MM.1S (cell line): ENCODE measurements around the gene CIRBP.
A peak's percentile ranks its signal among the peaks of the same experiment; 100 is the strongest.

ENCODE experiments used
- DNase-seq: peaks from one replicate; pipeline ENCODE4 v3.0.0-alpha.2; 2015
- H2AFZ ChIP-seq: fragments of 300-600 bp; sonication (generic); 2 replicates; pipeline ENCODE4 v1.6.0; 2016; ENCODE audit warnings: antibody characterized with exemption, low read length
- H3F3A ChIP-seq: fragments of 300-600 bp; sonication (generic); 2 replicates; pipeline ENCODE4 v1.6.1; 2016; ENCODE audit warnings: mild to moderate bottlenecking, antibody characterized with exemption, low read length, moderate library complexity, mixed read lengths; ENCODE audit not compliant: insufficient read depth
- H3K27ac ChIP-seq: fragments of 300-600 bp; sonication (generic); 2 replicates; pipeline ENCODE4 v1.5.1; 2016; ENCODE audit warnings: mild to moderate bottlenecking, low read length
- H3K27me3 ChIP-seq: fragments of 300-600 bp; sonication (generic); replicated peaks from 2 replicates; pipeline ENCODE4 v1.6.0; 2016; ENCODE audit warnings: low read length; ENCODE audit not compliant: insufficient read depth
- H3K36me3 ChIP-seq: fragments of 300-600 bp; sonication (generic); replicated peaks from 2 replicates; pipeline ENCODE4 v1.6.1; 2016; ENCODE audit warnings: mild to moderate bottlenecking, low read length, mixed read lengths; ENCODE audit not compliant: insufficient read depth
- H3K4me1 ChIP-seq: fragments of 300-600 bp; sonication (generic); 2 replicates; pipeline ENCODE4 v1.6.1; 2016; ENCODE audit warnings: low read length, mixed read lengths
- H3K4me2 ChIP-seq: fragments of 300-600 bp; sonication (generic); 2 replicates; pipeline ENCODE4 v1.6.0; 2016; ENCODE audit warnings: low read depth, low read length
- H3K4me3 ChIP-seq: fragments of 300-600 bp; sonication (generic); 2 replicates; pipeline ENCODE4 v1.5.1; 2016; ENCODE audit warnings: low read length, mixed read lengths
- H3K79me2 ChIP-seq: fragments of 300-600 bp; sonication (generic); 2 replicates; pipeline ENCODE4 v1.6.1; 2016; ENCODE audit warnings: mixed run types, low read length, mixed read lengths
- H3K9ac ChIP-seq: fragments of 300-600 bp; sonication (generic); 2 replicates; pipeline ENCODE4 v1.6.1; 2016; ENCODE audit warnings: low read length, mixed read lengths
- H3K9me2 ChIP-seq: fragments of 300-600 bp; sonication (generic); replicated peaks from 2 replicates; pipeline ENCODE4 v1.6.1; 2016; ENCODE audit warnings: mild to moderate bottlenecking, low read length, mixed read lengths; ENCODE audit not compliant: insufficient read depth
- H3K9me3 ChIP-seq: fragments of 300-600 bp; sonication (generic); replicated peaks from 2 replicates; pipeline ENCODE4 v1.6.1; 2016; ENCODE audit warnings: mild to moderate bottlenecking, low read length, mixed read lengths; ENCODE audit not compliant: insufficient read depth
- H4K20me1 ChIP-seq: fragments of 300-600 bp; sonication (generic); 2 replicates; pipeline ENCODE4 v1.6.1; 2016; ENCODE audit warnings: mild to moderate bottlenecking, low read length, moderate library complexity, mixed read lengths; ENCODE audit not compliant: insufficient read depth
- CTCF ChIP-seq: fragments of 300-600 bp; sonication (generic); IDR thresholded peaks from 2 replicates; pipeline ENCODE4 v1.5.1; 2016; ENCODE audit warnings: antibody characterized with exemption, low read length, mixed read lengths
- EZH2 ChIP-seq: fragments of 300-600 bp; sonication (generic); optimal IDR thresholded peaks from 2 replicates; pipeline ENCODE3; 2017; ENCODE audit warnings: low read depth, mild to moderate bottlenecking, antibody characterized with exemption, low read length, mixed read lengths
- EZH2phosphoT487 ChIP-seq: fragments of 300-600 bp; sonication (generic); IDR thresholded peaks from 2 replicates; pipeline ENCODE4 v1.6.1; 2018; ENCODE audit warnings: antibody characterized with exemption, low read length

The CIRBP gene

GRCh38 chr19:1290703-1291651 lies 21.8 kb downstream of the CIRBP start:
- no peak for DNase-seq

GRCh38 chr19:1291761-1292418 lies 22.8 kb downstream of the CIRBP start:
- Histone ChIP-seq H3F3A (no peaks in the 10 kb centered on the region), H3K9ac (no peak overlapping the region), H3K4me1 (no peaks in the 10 kb centered on the region), H2AFZ (no peak overlapping the region), H3K79me2 (no peaks in the 10 kb centered on the region), H3K9me2 (no peaks in the 10 kb centered on the region), H3K4me2 (peak overlapping the region; percentile 10; the same call in 1 of the 2 replicates), H3K36me3 (no peaks in the 10 kb centered on the region), H3K9me3 (no peaks in the 10 kb centered on the region), H3K27ac (no peak overlapping the region), H3K4me3 (no peak overlapping the region), H3K27me3 (peaks cover 98% of the 10 kb centered on the region), H4K20me1 (no peaks in the 10 kb centered on the region)
- TF ChIP-seq EZH2 (peak; percentile 81), EZH2phosphoT487 (0 out of 2 replicates have a peak, but pooled peaks have one; percentile 79), CTCF (no peak)
- DNase-seq = no peak

More at GRCh38 chr19:1290703-1291651, 21.8 kb downstream of the CIRBP start:
- H3K79me2 ChIP-seq = no peaks in the 10 kb centered on the region
- H2AFZ ChIP-seq = no peak overlapping the region
- no peak overlapping the region for H3K9ac ChIP-seq
- no peaks in the 10 kb centered on the region for H3K36me3 ChIP-seq
- H4K20me1 ChIP-seq = no peaks in the 10 kb centered on the region
- no peaks in the 10 kb centered on the region for H3K9me3 ChIP-seq
- H3K4me2 ChIP-seq = no peak overlapping the region
- no peaks in the 10 kb centered on the region for H3K4me1 ChIP-seq
- no peak overlapping the region for H3K27ac ChIP-seq
- TF ChIP-seq CTCF (no peak), EZH2 (no peak), EZH2phosphoT487 (no peak)
- H3K4me3 ChIP-seq = no peak overlapping the region
- no peaks in the 10 kb centered on the region for H3F3A ChIP-seq
- H3K9me2 ChIP-seq = no peaks in the 10 kb centered on the region
- peaks cover 96% of the 10 kb centered on the region for H3K27me3 ChIP-seq

- Histone ChIP-seq H3K9me2 (no peaks in the 10 kb centered on the region), H3K27ac (no peak overlapping the region), H3K4me3 (no peak overlapping the region), H2AFZ (no peak overlapping the region), H3K27me3 (peaks cover 98% of the 10 kb centered on the region), H3F3A (no peaks in the 10 kb centered on the region), H3K4me1 (no peaks in the 10 kb centered on the region), H3K9me3 (no peaks in the 10 kb centered on the region), H3K79me2 (no peaks in the 10 kb centered on the region), H3K4me2 (0 out of 2 replicates have a peak overlapping the region, but pooled peaks have one; percentile 10), H3K36me3 (no peaks in the 10 kb centered on the region), H3K9ac (no peak overlapping the region), H4K20me1 (no peaks in the 10 kb centered on the region)
- TF ChIP-seq CTCF (no peak), EZH2 (no peak), EZH2phosphoT487 (0 out of 2 replicates have a peak, but pooled peaks have one; percentile 44)
- no peak for DNase-seq
These were observed 23.5 kb downstream of the CIRBP start for GRCh38 chr19:1292419-1293151.
